ENCODE results near the gene MED16.
"Not testable (repeated sequence)": the region's sequence is repeated elsewhere in the genome, so short reads cannot be mapped to it uniquely, and the experiment has no call there.

The MED16 gene

GRCh38 chr19:829129-829758 is 63.7 kb downstream of the MED16 start:
- DNase-seq (ENCODE audit: low read depth in 2 of 2), result no peak

GRCh38 chr19:827710-828321 is 65.2 kb downstream of the MED16 start, which contains the start of gene AZU1:
Gene AZU1 (plus strand): TSS chr19:827837. CDS start chr19:827847, 10 bp downstream.
- DNase-seq (ENCODE audit: low read depth in 2 of 2), result no peak

- DNase-seq (ENCODE audit: low read depth in 2 of 2), result no peak
Measured at GRCh38 chr19:827314-827709, 65.7 kb downstream of the MED16 start.

GRCh38 chr19:825897-826644 is 66.9 kb downstream of the MED16 start:
- no peak for DNase-seq (ENCODE audit: low read depth in 2 of 2)

- DNase-seq (ENCODE audit: low read depth in 2 of 2), result no peak
Measured at GRCh38 chr19:824885-825284, 68.1 kb downstream of the MED16 start.

GRCh38 chr19:823565-824121 is 69.3 kb downstream of the MED16 start:
- no peak for DNase-seq (ENCODE audit: low read depth in 2 of 2)

- no peak for DNase-seq (ENCODE audit: low read depth in 2 of 2)
Measured at GRCh38 chr19:821825-822503, 71.0 kb downstream of the MED16 start, which contains the start of gene PLPPR3. Gene PLPPR3 (minus strand): TSS chr19:821955. CDS start chr19:821559, 396 bp downstream.

GRCh38 chr19:821231-821824 is 71.7 kb downstream of the MED16 start:
- DNase-seq (ENCODE audit: low read depth in 2 of 2), result no peak

- not testable (repeated sequence) for DNase-seq (ENCODE audit: low read depth in 2 of 2)
Measured at GRCh38 chr19:820212-820611, 72.8 kb downstream of the MED16 start.
